ENCODE results near the gene TSPEAR. TPM values are rescaled to one million over a fixed set of nuclear protein-coding genes. Genes with fewer than 3 reads are reported as not detected.

The TSPEAR gene
- total and polyA plus RNA-seq, 3 donors from 2014 or later = 0.53 to 0.62 (median 0.55) TPM

- Histone ChIP-seq H3K36me3 (ENCODE audit: low read depth, missing control alignments) (no peaks in the 10 kb centered on the region), H3K4me3 (no peak overlapping the region), H3K27ac (no peak overlapping the region), H3K4me1 (peaks cover 13% of the 10 kb centered on the region), H3K27me3 (no peaks in the 10 kb centered on the region), H3K9me3 (no peaks in the 10 kb centered on the region)
- 3 to 17% methylated on average over 9 to 17 of the region's 17 CpGs for WGBS, 2 donors
- TF ChIP-seq, protein P1, sequence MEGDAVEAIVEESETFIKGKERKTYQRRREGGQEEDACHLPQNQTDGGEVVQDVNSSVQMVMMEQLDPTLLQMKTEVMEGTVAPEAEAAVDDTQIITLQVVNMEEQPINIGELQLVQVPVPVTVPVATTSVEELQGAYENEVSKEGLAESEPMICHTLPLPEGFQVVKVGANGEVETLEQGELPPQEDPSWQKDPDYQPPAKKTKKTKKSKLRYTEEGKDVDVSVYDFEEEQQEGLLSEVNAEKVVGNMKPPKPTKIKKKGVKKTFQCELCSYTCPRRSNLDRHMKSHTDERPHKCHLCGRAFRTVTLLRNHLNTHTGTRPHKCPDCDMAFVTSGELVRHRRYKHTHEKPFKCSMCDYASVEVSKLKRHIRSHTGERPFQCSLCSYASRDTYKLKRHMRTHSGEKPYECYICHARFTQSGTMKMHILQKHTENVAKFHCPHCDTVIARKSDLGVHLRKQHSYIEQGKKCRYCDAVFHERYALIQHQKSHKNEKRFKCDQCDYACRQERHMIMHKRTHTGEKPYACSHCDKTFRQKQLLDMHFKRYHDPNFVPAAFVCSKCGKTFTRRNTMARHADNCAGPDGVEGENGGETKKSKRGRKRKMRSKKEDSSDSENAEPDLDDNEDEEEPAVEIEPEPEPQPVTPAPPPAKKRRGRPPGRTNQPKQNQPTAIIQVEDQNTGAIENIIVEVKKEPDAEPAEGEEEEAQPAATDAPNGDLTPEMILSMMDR (IDR thresholded peaks at IDR 0.05) = no peak
- no peak for TF ChIP-seq POLR2A (IDR thresholded peaks at IDR 0.05)
- DNase-seq = no peak
- intact Hi-C loops (cut with DNase I; ENCODE audit: low total_unique reads) = no loop called here
These were observed 1.1 kb downstream of the TSPEAR start for GRCh38 chr21:44710294-44710665.

DNA sequence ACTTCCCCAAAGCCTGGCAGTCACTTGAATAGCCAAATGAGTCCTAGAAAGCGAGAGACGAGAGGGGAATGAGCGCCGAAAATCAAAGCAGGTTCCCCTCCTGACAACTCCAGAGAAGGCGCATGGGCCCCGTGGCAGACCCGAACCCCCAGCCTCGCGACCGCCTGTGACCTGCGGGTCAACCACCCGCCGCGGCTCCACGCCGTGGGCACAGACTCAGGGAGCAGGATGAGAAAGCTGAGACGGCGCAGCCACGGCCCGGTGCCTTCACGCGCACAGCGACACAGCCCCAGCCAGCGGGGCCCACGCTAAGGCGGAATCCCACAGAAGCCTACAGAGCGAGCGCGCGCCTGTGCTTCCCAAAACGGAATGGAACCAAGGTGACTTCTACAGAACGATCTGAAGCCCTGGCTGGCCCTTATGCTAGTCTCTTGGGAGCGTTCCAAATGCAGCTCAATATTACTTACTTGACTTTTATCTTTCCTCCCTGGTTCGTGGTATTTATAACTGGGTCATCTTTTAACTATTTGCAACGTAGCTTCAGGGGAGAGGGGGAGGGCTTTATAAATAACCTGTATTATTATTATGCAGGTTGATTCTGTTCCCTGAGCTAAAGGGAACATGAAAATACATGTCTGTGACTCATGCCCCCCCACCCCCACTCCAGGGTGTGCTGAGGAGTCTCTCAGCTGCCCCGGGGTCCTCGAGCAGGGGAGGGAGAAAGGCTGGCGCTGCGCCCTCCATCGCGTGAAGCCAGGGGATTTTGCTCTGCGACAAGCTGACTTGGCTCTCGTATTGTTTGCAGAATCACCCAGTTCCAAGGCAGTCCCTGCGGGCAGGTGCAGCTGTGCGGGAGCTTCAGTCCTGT is 1.7 kb downstream of the TSPEAR start:
- no peak for DNase-seq

DNA sequence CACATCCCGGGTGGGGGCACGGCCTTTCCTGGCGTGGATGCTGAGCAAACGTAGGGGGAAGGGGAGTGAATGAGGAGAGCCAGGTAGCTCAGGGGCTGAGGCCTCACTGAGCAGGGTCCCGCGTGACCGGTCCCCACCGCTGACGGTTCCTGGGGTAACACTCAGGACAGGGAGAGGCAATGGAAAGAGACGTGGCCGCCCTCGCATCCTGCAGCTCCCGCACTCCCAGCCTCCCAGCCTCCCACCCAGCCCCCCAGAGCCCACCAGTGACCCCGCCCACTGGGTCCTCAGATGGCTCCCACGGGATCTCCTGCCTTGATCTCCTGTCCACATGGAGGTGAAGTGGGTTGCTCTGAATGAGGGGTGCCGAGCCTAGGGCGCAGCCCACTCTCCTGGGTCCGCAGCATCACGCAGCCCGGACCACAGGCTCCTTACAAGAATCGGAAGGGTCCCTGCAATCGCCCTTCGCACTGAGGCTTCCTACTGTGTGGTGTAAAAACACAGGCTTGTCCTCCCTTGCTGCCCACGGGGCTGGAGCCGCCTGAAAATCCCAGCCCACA is 2.4 kb downstream of the TSPEAR start:
- intact Hi-C loops (cut with DNase I; ENCODE audit: low total_unique reads) = no loop called here
- no peak for DNase-seq
- H3K27ac ChIP-seq = no peak overlapping the region
- H3K36me3 ChIP-seq (ENCODE audit: low read depth, missing control alignments) = no peaks in the 10 kb centered on the region
- H3K27me3 ChIP-seq = no peaks in the 10 kb centered on the region
- no peak overlapping the region for H3K4me3 ChIP-seq
- H3K9me3 ChIP-seq = no peaks in the 10 kb centered on the region
- peaks cover 13% of the 10 kb centered on the region for H3K4me1 ChIP-seq
- WGBS, 2 donors = 0 to 4% methylated on average over 3 to 25 of the region's 25 CpGs
- no peak for TF ChIP-seq POLR2A (IDR thresholded peaks at IDR 0.05)
- TF ChIP-seq, protein P1 (IDR thresholded peaks at IDR 0.05) = no peak

More for the DNA sequence above, 1.7 kb downstream of the TSPEAR start:
- intact Hi-C loops (cut with DNase I; ENCODE audit: low total_unique reads) = no loop called here
- Histone ChIP-seq H3K4me1 (peaks cover 13% of the 10 kb centered on the region), H3K27ac (no peak overlapping the region), H3K4me3 (no peak overlapping the region), H3K9me3 (no peaks in the 10 kb centered on the region), H3K27me3 (no peaks in the 10 kb centered on the region), H3K36me3 (ENCODE audit: low read depth, missing control alignments) (no peaks in the 10 kb centered on the region)
- 2 to 5% methylated on average over 28 to 45 of the region's 45 CpGs for WGBS, 2 donors
- TF ChIP-seq, protein P1 (IDR thresholded peaks at IDR 0.05) = no peak
- TF ChIP-seq POLR2A (IDR thresholded peaks at IDR 0.05) = no peak

DNA sequence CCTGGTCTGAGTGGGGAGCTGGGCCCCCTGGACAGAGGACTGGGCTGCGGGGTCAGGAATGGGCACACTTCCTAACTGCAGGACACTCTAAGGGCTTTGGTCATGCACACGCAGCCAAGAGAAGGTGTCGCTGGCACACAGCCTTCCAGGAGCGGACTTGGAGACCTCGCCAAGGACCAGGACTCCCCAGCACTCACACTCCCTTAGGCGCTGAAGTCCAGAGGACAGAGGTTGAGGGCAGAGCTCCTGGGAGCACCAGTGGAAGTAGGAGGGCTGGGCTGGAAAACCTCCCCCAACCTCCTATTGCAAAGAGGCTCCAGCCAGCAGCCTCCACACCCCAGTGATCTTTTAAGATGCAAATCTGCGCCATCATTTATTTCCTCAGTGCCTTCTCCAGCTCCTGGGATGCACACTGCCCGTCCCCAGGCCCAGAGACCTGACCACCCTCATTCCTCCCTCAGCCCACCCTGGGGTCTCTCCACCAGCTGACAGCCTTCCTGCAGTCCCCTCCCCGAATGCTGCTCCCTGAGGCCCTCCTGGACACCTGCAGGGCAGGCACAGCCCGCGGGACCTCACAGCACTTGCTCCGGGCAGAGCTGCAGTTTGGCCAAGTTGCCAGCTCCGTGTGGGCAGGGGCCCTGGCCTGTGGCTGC is 3.0 kb downstream of the TSPEAR start:
- Histone ChIP-seq H3K4me3 (no peak overlapping the region), H3K4me1 (peaks cover 13% of the 10 kb centered on the region), H3K27ac (no peak overlapping the region), H3K9me3 (no peaks in the 10 kb centered on the region), H3K36me3 (ENCODE audit: low read depth, missing control alignments) (no peaks in the 10 kb centered on the region), H3K27me3 (no peaks in the 10 kb centered on the region)
- intact Hi-C loops (cut with DNase I; ENCODE audit: low total_unique reads) = no loop called here
- DNase-seq = no peak
- TF ChIP-seq, protein P1 (IDR thresholded peaks at IDR 0.05) = no peak
- no peak for TF ChIP-seq POLR2A (IDR thresholded peaks at IDR 0.05)
- WGBS, 2 donors = 4% methylated on average over 9 to 13 of the region's 13 CpGs

Data from testis (tissue), 3 donors.